NCI-H226 (cell line): Measurements from ENCODE around the gene PPDPF.

Experiments used
- DNase-seq: peaks from one replicate; pipeline ENCODE4 v3.0.0-alpha.2; 2015

Gene PPDPF

GRCh38 chr20:63487781-63488241 is 32.8 kb upstream of the PPDPF start:
- no peak for DNase-seq

- DNase-seq, result no peak
Measured at GRCh38 chr20:63488315-63489251, 32.0 kb upstream of the PPDPF start.

DNA sequence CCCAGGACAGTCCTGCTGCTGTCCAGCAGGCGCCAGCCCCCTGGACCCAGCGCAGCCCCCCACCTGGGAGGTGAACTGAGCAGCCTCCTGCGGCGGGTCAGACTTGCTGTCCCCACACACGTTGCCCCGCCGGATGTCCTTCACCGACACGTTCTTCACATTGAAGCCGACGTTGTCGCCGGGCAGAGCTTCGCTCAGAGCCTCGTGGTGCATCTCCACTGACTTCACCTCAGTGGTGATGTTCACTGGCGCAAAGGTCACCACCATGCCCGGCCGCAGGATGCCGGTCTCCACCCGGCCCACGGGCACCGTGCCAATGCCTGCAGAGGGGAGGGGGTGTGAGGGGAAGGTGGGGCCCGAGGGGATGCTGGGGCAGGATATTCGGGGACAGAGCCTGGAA is 30.1 kb upstream of the PPDPF start:
- no peak for DNase-seq

DNA sequence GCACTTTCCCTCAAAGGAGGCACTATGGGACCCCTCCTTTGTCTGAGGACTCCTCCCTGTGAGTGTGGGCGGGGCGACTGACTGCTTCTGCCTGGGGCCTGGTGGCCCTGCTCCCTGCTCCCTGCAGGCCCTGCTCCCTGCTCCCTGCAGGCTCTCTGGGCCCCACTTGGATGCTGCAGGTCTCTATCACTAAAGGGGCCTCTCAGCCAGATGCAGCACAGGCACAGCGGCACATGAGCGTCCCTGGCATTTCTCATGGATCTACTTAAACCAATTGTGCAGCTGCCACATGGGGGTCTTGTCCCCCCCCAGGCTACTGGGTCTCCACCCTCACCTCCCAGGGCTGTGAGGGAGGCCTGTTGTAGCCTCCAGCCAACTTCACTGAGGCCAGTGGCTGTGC is 29.5 kb upstream of the PPDPF start:
- DNase-seq, result no peak

- no peak for DNase-seq
Measured at GRCh38 chr20:63491635-63492230, 28.8 kb upstream of the PPDPF start.

GRCh38 chr20:63492518-63492917 is 28.0 kb upstream of the PPDPF start:
- no peak for DNase-seq

DNA sequence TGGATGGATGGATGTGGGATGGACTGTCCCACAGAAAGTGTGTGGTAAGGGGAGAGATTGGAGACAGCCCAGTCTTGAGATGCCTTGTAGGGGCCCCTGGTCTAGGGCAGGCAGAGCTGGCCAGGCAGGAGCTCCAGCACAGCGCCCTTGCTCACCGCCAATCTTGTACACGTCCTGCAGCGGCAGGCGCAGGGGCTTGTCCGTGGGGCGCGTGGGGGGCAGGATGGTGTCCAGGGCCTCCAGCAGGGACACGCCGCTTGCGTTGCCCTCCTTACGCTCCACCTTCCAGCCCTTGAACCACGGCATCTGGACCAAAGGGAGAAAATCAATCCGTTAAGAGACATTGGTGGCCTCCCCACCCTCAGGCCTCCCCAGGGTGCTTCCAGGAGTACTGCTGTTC is 27.6 kb upstream of the PPDPF start:
- DNase-seq, result no peak

DNA sequence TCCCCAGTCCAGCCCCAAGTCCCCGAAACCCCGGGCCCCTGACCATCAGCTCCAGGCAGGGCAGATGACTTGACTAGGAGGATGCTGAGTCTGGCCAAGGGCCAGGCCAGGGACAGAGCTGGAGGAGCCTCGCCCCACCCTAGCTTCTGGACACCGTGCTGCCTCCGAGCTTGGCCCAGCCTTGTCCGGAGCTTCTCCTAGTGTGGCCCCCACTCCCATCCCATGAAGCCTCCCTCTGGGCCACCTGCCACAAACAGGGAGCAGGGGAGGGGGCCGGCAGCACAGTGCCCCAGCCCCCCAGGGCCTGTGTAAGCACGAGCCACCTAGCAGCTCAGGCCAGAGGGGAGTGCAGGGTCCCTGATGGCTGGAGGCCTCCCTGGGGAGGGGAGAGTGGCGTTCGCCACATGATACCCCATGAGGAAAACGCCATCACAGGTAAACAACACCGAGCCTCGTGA is 27.0 kb upstream of the PPDPF start:
- DNase-seq, result no peak

DNA sequence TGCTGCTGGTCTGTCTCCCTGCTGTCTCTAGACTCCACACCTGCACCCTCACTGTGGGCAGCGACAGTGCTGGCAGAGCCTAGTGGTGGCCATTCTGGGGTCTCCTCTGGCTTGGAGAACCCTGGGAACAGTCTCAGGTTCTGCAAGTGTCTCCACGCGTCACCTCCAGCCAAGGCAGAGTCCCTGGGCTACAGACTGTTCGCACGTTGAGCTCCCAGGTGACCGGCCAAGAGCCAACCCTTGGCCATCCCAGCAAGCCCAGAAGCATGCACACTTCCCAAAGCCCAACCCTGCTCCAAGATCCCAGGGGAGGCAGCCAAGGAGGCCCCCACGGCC is 26.5 kb upstream of the PPDPF start:
- no peak for DNase-seq

DNA sequence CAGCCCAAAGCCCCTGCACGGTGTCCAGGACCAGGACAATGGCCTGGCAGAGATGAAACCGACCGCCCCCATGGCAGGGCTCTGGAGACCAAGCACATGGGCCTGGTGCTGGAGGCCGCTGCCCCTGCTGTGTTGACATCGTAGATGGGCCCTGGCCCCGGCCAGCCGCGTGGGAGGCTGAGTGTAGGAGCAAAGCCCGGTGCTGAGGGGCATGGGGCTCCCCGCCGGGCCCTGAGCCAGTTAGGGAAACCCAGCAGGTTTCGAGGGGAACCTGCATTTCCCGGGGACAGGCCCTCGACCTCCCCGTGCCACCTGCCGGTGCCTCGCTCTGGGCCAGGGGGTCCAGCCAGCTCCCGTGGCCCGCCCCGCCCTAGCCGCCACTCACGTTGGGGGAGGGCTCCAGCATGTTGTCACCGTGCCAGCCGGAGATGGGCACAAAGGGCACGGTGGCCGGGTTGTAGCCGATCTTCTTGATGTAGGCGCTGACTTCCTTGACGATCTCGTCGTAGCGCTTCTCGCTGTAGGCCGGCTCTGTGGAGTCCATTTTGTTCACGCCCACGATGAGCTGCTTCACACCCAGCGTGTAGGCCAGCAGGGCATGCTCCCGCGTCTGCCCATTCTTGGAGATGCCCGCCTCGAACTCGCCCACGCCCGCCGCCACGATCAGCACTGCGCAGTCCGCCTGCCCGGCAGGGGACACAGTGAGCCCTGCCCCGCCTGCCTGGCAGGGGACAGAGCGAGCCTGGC is 26.0 kb upstream of the PPDPF start:
- no peak for DNase-seq

DNA sequence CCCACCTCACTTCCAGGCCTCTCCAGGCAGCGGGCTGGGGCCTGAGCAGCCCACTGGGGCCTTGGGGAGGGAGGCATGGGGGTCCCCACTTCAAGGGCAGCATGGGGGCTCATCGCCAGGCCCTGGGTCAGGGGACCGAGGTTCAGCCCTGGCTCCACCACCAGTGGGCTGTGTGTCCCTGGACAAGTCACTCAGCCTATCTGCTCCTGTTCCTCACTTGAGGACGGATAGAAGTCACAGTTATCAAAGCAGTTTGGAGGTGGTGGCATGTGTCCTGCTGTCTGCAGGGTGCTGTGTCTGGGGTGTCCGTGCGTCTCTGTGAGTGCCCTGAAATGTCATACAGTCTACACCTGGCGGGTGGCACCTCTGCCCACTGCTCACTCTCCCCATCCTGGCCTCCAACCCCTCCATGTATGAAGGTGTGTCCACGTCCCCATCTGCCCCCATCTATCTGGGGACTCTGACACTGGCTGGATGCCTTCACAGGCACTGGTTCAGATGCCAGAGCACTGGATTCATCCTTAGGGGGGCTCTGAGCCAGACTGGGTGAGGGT is 25.3 kb upstream of the PPDPF start:
- DNase-seq, result no peak

GRCh38 chr20:63495741-63496595 is 24.6 kb upstream of the PPDPF start:
- DNase-seq, result no peak

- no peak for DNase-seq
Measured at GRCh38 chr20:63496596-63497120, 23.9 kb upstream of the PPDPF start.

DNA sequence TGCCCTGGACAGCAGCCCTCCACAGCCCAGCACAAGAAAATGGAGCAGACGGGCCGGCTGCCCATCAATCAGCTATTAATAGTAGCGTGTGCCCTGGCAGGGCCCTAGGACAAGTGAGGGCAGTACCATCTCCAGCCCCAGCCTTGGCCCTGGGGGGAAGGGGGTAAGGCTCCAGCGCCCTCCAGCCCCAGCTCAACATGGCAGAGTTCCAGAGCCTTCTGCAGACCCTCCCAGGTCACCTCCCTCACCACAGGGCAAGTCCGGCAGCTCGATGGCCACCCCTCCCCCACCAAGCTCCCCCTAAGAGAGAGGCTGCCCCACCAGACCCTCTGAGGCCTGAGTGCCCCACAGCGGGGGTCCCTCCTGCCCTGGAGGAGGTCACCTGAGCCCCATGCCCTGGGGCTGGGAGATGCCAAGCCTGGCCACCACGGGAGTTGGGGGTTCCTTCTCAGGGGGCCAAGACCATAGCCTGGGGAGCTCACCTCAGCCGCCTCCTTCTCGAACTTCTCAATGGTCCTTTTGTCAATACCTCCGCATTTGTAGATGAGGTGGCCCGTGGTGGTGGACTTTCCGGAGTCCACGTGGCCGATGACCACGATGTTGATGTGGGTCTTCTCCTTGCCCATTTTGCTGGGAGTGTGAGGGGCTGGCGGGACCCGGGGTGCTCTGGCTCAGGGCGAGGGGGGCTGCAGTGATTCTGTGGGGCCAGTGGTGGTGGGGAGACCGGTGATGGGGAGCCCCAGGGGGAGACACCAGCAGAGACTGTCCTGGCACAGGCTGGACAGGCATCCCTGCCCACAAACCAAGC is 23.2 kb upstream of the PPDPF start:
- DNase-seq, result no peak

DNA sequence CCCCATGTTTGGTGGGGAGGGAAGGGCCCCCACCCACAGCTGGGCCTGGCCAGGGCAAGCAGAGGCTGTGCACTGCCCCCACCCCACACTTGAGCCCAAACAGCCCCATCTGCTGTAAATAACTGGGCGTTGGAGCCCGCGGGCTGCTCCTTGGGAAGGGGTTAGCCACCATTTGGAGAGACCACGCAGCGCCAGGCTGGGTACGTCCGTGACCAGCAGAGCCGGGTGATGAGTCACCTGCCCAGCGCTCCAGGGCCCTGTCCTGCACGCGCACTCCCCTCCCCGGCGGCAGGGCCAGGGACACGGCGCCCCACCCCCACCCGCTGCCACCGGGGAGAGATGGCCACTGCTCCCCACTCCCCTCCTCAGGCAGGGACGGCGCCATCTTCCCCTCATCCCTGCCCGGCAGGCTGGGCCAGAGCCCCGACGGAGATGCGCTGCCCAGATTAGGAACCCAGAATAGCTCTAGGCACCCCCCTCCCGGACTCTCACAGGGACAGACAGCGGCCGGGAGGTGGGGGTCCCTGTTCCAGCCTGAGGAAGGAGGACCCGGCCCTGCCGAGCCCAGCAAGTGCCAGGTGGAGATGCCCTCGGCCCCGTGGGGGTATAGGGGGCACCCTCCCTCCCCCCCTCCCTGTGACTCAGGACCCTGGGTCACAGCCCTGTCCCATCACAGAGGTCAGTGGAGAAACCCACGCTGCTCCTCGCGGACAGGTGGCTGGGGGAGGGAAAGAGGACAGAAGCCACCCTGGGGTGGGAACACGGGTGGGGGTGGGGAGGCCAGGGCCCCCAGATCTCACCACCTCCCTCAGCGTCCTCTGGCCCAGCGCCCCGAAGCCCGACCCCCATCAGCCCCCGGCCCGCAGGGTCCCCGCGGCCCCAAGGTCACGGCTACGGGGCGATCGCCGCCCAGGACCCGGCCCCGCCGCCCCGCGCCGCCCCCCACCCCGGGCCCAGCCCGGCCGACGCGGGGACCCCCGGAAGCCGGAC is 22.3 kb upstream of the PPDPF start:
- no peak for DNase-seq

DNA sequence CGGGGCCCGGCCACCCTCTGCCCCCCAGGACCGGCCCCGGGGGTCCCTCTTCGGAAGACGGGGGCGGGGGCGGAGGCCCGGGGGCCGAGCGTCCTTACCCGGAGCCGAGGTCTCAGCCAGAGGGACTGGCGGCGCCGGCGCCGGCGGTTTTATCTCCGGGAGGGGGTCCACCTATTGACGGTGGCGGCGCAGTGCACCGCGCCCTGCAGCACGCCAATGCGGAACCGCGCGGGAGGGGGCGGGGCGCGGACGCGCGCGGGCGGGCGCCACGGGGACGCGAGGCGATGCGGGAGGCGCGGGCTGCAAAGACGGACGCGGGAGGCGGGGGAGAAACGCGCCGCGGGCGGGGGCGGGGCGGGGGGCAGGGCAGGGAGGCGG is 21.6 kb upstream of the PPDPF start, which contains the start of gene EEF1A2:
Gene EEF1A2, minus strand, starts transcription at position 124 of the 378 bp plus-strand sequence. CDS start 1,320 bp downstream, outside the sequence.
- DNase-seq, result no peak

DNA sequence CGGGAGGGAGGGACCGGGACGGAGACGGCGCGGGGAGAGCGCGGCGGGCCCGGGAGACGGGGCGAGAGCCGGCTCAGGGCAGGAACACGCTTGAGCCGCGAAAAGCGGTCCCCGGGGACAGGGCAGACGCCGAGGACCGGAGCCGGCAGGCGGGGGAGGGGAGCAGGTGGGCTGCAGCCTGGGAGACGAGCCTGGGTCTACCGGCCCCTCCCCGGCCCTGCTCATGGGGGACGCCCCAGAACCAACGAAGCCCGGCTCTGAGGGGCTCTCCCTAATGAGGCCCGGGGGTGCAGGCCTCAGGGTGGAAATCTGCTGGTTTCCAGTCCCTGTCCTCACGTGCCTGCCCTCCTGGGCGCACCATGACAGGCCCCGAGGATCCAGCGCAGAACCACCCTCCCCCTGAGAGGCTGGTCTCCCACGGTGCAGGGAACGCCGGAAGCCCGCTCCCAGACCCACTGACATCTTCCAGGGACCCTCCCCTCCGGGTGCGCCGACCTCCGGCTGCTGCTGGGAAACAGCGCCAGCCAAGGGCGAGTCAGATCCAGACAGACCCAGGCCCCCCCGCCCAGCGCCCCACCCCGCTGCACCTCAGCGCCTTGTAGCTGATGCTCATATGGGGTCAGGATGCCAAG is 21.1 kb upstream of the PPDPF start:
- no peak for DNase-seq

GRCh38 chr20:63500151-63500901 is 20.2 kb upstream of the PPDPF start:
- DNase-seq, result no peak
